HG02840 (cell line): Measurements from ENCODE around the gene HES5.

Source experiments
- ATAC-seq: cut with Tn5 transposase; IDR thresholded peaks from one replicate; pipeline ENCODE4 v1.9.1; 2021; ENCODE audit warnings: mild to moderate bottlenecking, moderate library complexity, moderate number of reproducible peaks; ENCODE audit not compliant: unreplicated experiment, low FRiP score

Gene HES5

GRCh38 chr1:2502661-2503553 lies 27.2 kb downstream of the HES5 start:
- no peak for ATAC-seq

GRCh38 chr1:2502210-2502609 lies 27.9 kb downstream of the HES5 start:
- ATAC-seq = no peak

GRCh38 chr1:2501820-2502119 lies 28.3 kb downstream of the HES5 start:
- ATAC-seq = no peak

- no peak for ATAC-seq
Measured at GRCh38 chr1:2501041-2501819, 28.8 kb downstream of the HES5 start.

GRCh38 chr1:2499986-2500596 lies 30.0 kb downstream of the HES5 start:
- no peak for ATAC-seq

GRCh38 chr1:2499260-2499659 lies 30.8 kb downstream of the HES5 start:
- no peak for ATAC-seq

GRCh38 chr1:2498648-2499047 lies 31.4 kb downstream of the HES5 start:
- no peak for ATAC-seq

- ATAC-seq = no peak
Measured at GRCh38 chr1:2497891-2498290, 32.2 kb downstream of the HES5 start.

- no peak for ATAC-seq
Measured at GRCh38 chr1:2496746-2497145, 33.3 kb downstream of the HES5 start.

GRCh38 chr1:2496087-2496622 lies 33.9 kb downstream of the HES5 start:
- ATAC-seq = no peak

GRCh38 chr1:2495546-2495945 lies 34.5 kb downstream of the HES5 start:
- no peak for ATAC-seq

- no peak for ATAC-seq
Measured at GRCh38 chr1:2495026-2495425, 35.0 kb downstream of the HES5 start.

GRCh38 chr1:2494323-2494693 lies 35.8 kb downstream of the HES5 start:
- ATAC-seq = no peak

GRCh38 chr1:2493691-2494322 lies 36.3 kb downstream of the HES5 start:
- no peak for ATAC-seq

- no peak for ATAC-seq
Measured at GRCh38 chr1:2493218-2493617, 36.8 kb downstream of the HES5 start.

GRCh38 chr1:2492091-2492490 lies 38.0 kb downstream of the HES5 start:
- ATAC-seq = no peak

GRCh38 chr1:2489615-2490014 lies 40.4 kb downstream of the HES5 start:
- ATAC-seq = no peak

- ATAC-seq = no peak
Measured at GRCh38 chr1:2488688-2489087, 41.4 kb downstream of the HES5 start.

- no peak for ATAC-seq
Measured at GRCh38 chr1:2486558-2486957, 43.5 kb downstream of the HES5 start.

- no peak for ATAC-seq
Measured at GRCh38 chr1:2486041-2486440, 44.0 kb downstream of the HES5 start.

- ATAC-seq = no peak
Measured at GRCh38 chr1:2483970-2484369, 46.1 kb downstream of the HES5 start.
